NB4 (cell line): Measurements from ENCODE around the gene GREB1.

Experiments used
- CTCF ChIP-seq: IDR thresholded peaks from one replicate; pipeline ENCODE4 v1.5.1; 2012; ENCODE audit warnings: low read depth, low read length
- POLR2A ChIP-seq: IDR thresholded peaks from 2 replicates; pipeline ENCODE4 v1.6.1; 2011; ENCODE audit warnings: mild to moderate bottlenecking; ENCODE audit not compliant: insufficient read length; ENCODE audit errors: extremely low read depth

GRCh38 chr2:11527001-11527400 is 6.8 kb upstream of the GREB1 start:
- TF ChIP-seq CTCF (no peak), POLR2A (no peak)
